HCT116 (cell line): ENCODE measurements around the gene STYXL2. TPM values are rescaled to one million over a fixed set of nuclear protein-coding genes. Genes with fewer than 3 reads are reported as not detected.

Experiments used
- ATAC-seq: fragments of 200-7000 bp; cut with Tn5 transposase; 2 replicates; pipeline ENCODE4 v1.9.1; 2020; ENCODE audit warnings: mild to moderate bottlenecking, moderate library complexity
- BruUV-seq: library from RNA; stranded (reverse); fragments of 400-500 nt; replicated peaks from 2 replicates; lab custom pipeline; 2021; lab: Mats Ljungman, UMichigan
- CTCF ChIA-PET: fragments of 300-600 bp; sonication (Branson Sonifier 250); formaldehyde crosslinking; loops from one replicate; lab custom pipeline; 2021; ENCODE audit warnings: antibody characterized with exemption; lab: Charles Lee
- POLR2A ChIA-PET: fragments of 300-600, 350-600 bp; sonication (Branson Sonifier 250); formaldehyde crosslinking; loops from one replicate; lab custom pipeline; 2021; ENCODE audit warnings: antibody characterized with exemption; lab: Charles Lee
- RAD21 ChIA-PET, 2 experiments: fragments of 300-600 bp; sonication (Branson Sonifier 250); formaldehyde crosslinking; loops; one replicate each; lab custom pipeline; 2023; ENCODE audit warnings: low total read pairs in 2 of 2; ENCODE audit not compliant: uncharacterized antibody in 2 of 2, unreplicated experiment in 2 of 2, low non-redundant PET in 1 of 2; lab: Charles Lee
- DNase-seq: peaks from one replicate; pipeline ENCODE4 v3.0.0-alpha.2; 2010; ENCODE audit warnings: low read depth, low spot score
- H2AFZ ChIP-seq: fragments of 200-600 bp; shearing (Covaris generic), sonication (generic); 2 replicates; pipeline ENCODE4 v1.6.1; 2017; ENCODE audit warnings: low read depth, mixed run types, mixed read lengths, antibody characterized with exemption, low read length; ENCODE audit not compliant: poor library complexity, severe bottlenecking
- H3K27ac ChIP-seq: 2 replicates; pipeline ENCODE4 v1.5.1; 2012; ENCODE audit warnings: low read depth, low read length
- H3K27me3 ChIP-seq: fragments of 200-600 bp; sonication (generic); 2 replicates; pipeline ENCODE4 v1.6.1; 2016; ENCODE audit warnings: mixed run types, low read length, mixed read lengths; ENCODE audit not compliant: insufficient read depth
- H3K36me3 ChIP-seq, 2 experiments: fragments of 200-500 bp in 1 of 2; fragments of 200-600 bp in 1 of 2; sonication (Bioruptor generic) in 1 of 2; sonication (generic) in 1 of 2; 2 replicates each; pipeline versions ENCODE4 v1.5.1 to v1.6.1; 2014 to 2016; ENCODE audit warnings: low read length in 2 of 2, inconsistent platforms in 1 of 2, mixed read lengths in 1 of 2, mixed run types in 1 of 2; ENCODE audit not compliant: insufficient read depth in 2 of 2, control insufficient read depth in 1 of 2
- H3K4me1 ChIP-seq, 2 experiments: fragments of 200-600 bp in 1 of 2; sonication (generic) in 1 of 2; 2 replicates each; pipeline versions ENCODE4 v1.5.1 to v1.6.1; 2012 to 2017; ENCODE audit warnings: low read length in 2 of 2, inconsistent platforms in 1 of 2, mild to moderate bottlenecking in 1 of 2, mixed read lengths in 1 of 2, mixed run types in 1 of 2, moderate library complexity in 1 of 2; ENCODE audit not compliant: insufficient read depth in 2 of 2, control insufficient read depth in 1 of 2
- H3K4me2 ChIP-seq: fragments of 200-600 bp; sonication (generic); 2 replicates; pipeline ENCODE4 v1.6.1; 2017; ENCODE audit warnings: mixed run types, low read length, mixed read lengths
- H3K4me3 ChIP-seq, 2 experiments: fragments of 200-600 bp in 1 of 2; sonication (generic) in 1 of 2; replicated peaks in 1 of 2; 2 replicates each; pipeline ENCODE4 v1.5.1; 2011 to 2016; ENCODE audit warnings: low read length in 2 of 2, control low read depth in 1 of 2, low read depth in 1 of 2, mild to moderate bottlenecking in 1 of 2, mixed read lengths in 1 of 2, mixed run types in 1 of 2
- H3K79me2 ChIP-seq: fragments of 200-600 bp; sonication (generic); 2 replicates; pipeline ENCODE4 v1.6.1; 2017; ENCODE audit warnings: mild to moderate bottlenecking, mixed run types, low read length, moderate library complexity, mixed read lengths; ENCODE audit not compliant: insufficient read depth
- H3K9ac ChIP-seq: fragments of 200-600 bp; sonication (generic); 2 replicates; pipeline ENCODE4 v1.6.1; 2016; ENCODE audit warnings: low read length, mixed read lengths
- H3K9me2 ChIP-seq: fragments of 200-600 bp; sonication (generic), shearing (Covaris generic); 2 replicates; pipeline ENCODE4 v1.6.1; 2017; ENCODE audit warnings: mixed run types, mild to moderate bottlenecking, moderate library complexity; ENCODE audit not compliant: insufficient read depth
- H3K9me3 ChIP-seq, 2 experiments: fragments of 200-500 bp in 1 of 2; fragments of 200-600 bp in 1 of 2; sonication (Bioruptor generic) in 1 of 2; sonication (generic) in 1 of 2; 2 replicates each; pipeline ENCODE4 v1.6.1; 2014 to 2017; ENCODE audit warnings: low read length in 2 of 2, mixed read lengths in 2 of 2, inconsistent platforms in 1 of 2, low read depth in 1 of 2, mild to moderate bottlenecking in 1 of 2, mixed run types in 1 of 2, moderate library complexity in 1 of 2; ENCODE audit not compliant: control insufficient read depth in 1 of 2, insufficient read depth in 1 of 2
- H4K20me1 ChIP-seq: fragments of 200-600 bp; sonication (generic), shearing (Covaris generic); 2 replicates; pipeline ENCODE4 v1.6.1; 2017; ENCODE audit warnings: mixed run types, mild to moderate bottlenecking, moderate library complexity; ENCODE audit not compliant: insufficient read depth
- ATF3 ChIP-seq: IDR thresholded peaks from 2 replicates; pipeline ENCODE4 v1.6.1; 2012
- CBX3 ChIP-seq: IDR thresholded peaks from 2 replicates; pipeline ENCODE4 v1.6.1; 2012; ENCODE audit warnings: low read depth
- CTCF ChIP-seq, 3 experiments: fragments of 200-600 bp in 1 of 3; sonication (generic) in 1 of 3; IDR thresholded peaks in 2 of 3; conservative IDR thresholded peaks in 1 of 3; 2 replicates each; pipeline ENCODE4 v1.5.1; 2012 to 2017; ENCODE audit warnings: low read depth in 2 of 3, low read length in 2 of 3, antibody characterized with exemption in 1 of 3, borderline replicate concordance in 1 of 3, control low read depth in 1 of 3, mild to moderate bottlenecking in 1 of 3, mixed read lengths in 1 of 3, mixed run types in 1 of 3, moderate library complexity in 1 of 3; ENCODE audit not compliant: insufficient read depth in 1 of 3
- EGR1 ChIP-seq: IDR thresholded peaks from 2 replicates; pipeline ENCODE4 v1.6.1; 2012; ENCODE audit warnings: low read depth
- ELF1 ChIP-seq: IDR thresholded peaks from 2 replicates; pipeline ENCODE4 v1.6.1; 2012; ENCODE audit warnings: low read depth, borderline replicate concordance
- EZH2phosphoT487 ChIP-seq: fragments of 200-600 bp; IDR thresholded peaks from 2 replicates; pipeline ENCODE4 v1.6.1; 2018; ENCODE audit warnings: antibody characterized with exemption, borderline replicate concordance
- JUND ChIP-seq: IDR thresholded peaks from 2 replicates; pipeline ENCODE4 v1.6.1; 2012
- MAX ChIP-seq: IDR thresholded peaks from 2 replicates; pipeline ENCODE4 v1.6.1; 2012
- REST ChIP-seq: IDR thresholded peaks from 2 replicates; pipeline ENCODE4 v1.6.1; 2012; ENCODE audit warnings: low read depth
- SP1 ChIP-seq: IDR thresholded peaks from 2 replicates; pipeline ENCODE4 v1.6.1; 2012; ENCODE audit warnings: low read depth
- SRF ChIP-seq: IDR thresholded peaks from 2 replicates; pipeline ENCODE4 v1.6.1; 2012; ENCODE audit warnings: low read depth
- ZFX ChIP-seq: fragments of 450-650 bp; IDR thresholded peaks from 2 replicates; pipeline ENCODE4 v1.6.1; 2017
- ZNF274 ChIP-seq: fragments of 200-500 bp; sonication (Bioruptor generic); IDR thresholded peaks from 2 replicates; pipeline ENCODE4 v1.6.1; 2014; ENCODE audit warnings: mild to moderate bottlenecking, low read depth, low read length, inconsistent platforms
- intact Hi-C: fragments of 100-400 bp; cut with micrococcal nuclease; formaldehyde crosslinking; loops from 2 replicates; pipeline ENCODE4 v1.10.0; 2022
- total RNA-seq: library from RNA; stranded (reverse); gene quantifications from one replicate; pipeline ENCODE4 v1.2.1, GENCODE V29; 2021; ENCODE audit not compliant: unreplicated experiment

STYXL2 gene
- total RNA-seq, 1 experiment from 2014 or later: not detected

GRCh38 chr1:167110586-167110985 lies 16.7 kb downstream of the STYXL2 start:
- CTCF ChIA-PET: no interaction called here
- H3K79me2 ChIP-seq: no peaks in the 10 kb centered on the region
- no peaks in the 10 kb centered on the region; the same call in 1 of the 2 replicates for H3K9me2 ChIP-seq
- ATAC-seq (no peak), DNase-seq (no peak)
- intact Hi-C loops: no loop called here
- no TSS peak for BruUV-seq
- no peak overlapping the region for H3K27ac ChIP-seq
- no peak overlapping the region for H2AFZ ChIP-seq
- H3K36me3 ChIP-seq: no peaks in the 10 kb centered on the region
- peaks cover 0 to 12% of the 10 kb centered on the region in 2 experiments; a peak in 2 of 4 replicates for H3K4me1 ChIP-seq
- no peaks in the 10 kb centered on the region for H3K9me3 ChIP-seq
- no peak overlapping the region for H3K9ac ChIP-seq
- TF ChIP-seq EZH2phosphoT487 (no peak), ELF1 (no peak), ZFX (no peak), SRF (no peak), CBX3 (no peak), ZNF274 (no peak)
- no peak overlapping the region for H3K4me2 ChIP-seq
- H3K4me3 ChIP-seq: no peak overlapping the region
- RAD21 ChIA-PET: no interaction called here
- H3K27me3 ChIP-seq: no peaks in the 10 kb centered on the region
- POLR2A ChIA-PET: no interaction called here
- no peaks in the 10 kb centered on the region for H4K20me1 ChIP-seq

- POLR2A ChIA-PET: no interaction called here
- no peak for TF ChIP-seq SRF
- TF ChIP-seq JUND: no peak
- no peak for TF ChIP-seq ZNF274
- no peak for TF ChIP-seq EZH2phosphoT487
- TF ChIP-seq SP1: no peak
- no peak for TF ChIP-seq MAX
- no peak for TF ChIP-seq EGR1
- TF ChIP-seq ATF3: no peak
- no peak for TF ChIP-seq CTCF (IDR thresholded peaks at IDR 0.05 in 2 of 3, conservative IDR thresholded peaks at IDR 0.05 in 1 of 3; ENCODE audit: borderline replicate concordance in 1 of 3, insufficient read depth in 1 of 3, low read depth in 2 of 3, low read length in 2 of 3)
- TF ChIP-seq REST: no peak
Measured at GRCh38 chr1:167111868-167112709, 18.2 kb downstream of the STYXL2 start.

More at GRCh38 chr1:167111868-167112709, 18.2 kb downstream of the STYXL2 start:
- intact Hi-C loops: no loop called here
- RAD21 ChIA-PET: no interaction called here
- Histone ChIP-seq H2AFZ (no peak overlapping the region), H3K4me1 (peaks cover 0 to 8% of the 10 kb centered on the region in 2 experiments; a peak in 2 of 4 replicates), H3K4me2 (no peak overlapping the region), H3K9me2 (no peaks in the 10 kb centered on the region; the same call in 1 of the 2 replicates), H3K27ac (no peak overlapping the region), H3K4me3 (no peak overlapping the region), H3K9ac (no peak overlapping the region), H3K36me3 (no peaks in the 10 kb centered on the region), H3K9me3 (no peaks in the 10 kb centered on the region), H4K20me1 (no peaks in the 10 kb centered on the region), H3K27me3 (no peaks in the 10 kb centered on the region), H3K79me2 (no peaks in the 10 kb centered on the region)
- CTCF ChIA-PET: no interaction called here
- DNase-seq: no peak
- BruUV-seq: no TSS peak
- ATAC-seq: no peak
